Neural crest cell (in vitro differentiated cells): ENCODE data around the gene USP19. TPM values are rescaled to one million over a fixed set of nuclear protein-coding genes. Genes with fewer than 3 reads are reported as not detected.

Experiments
- DNase-seq: peaks from one replicate; pipeline ENCODE4 v3.0.0; 2021; ENCODE audit warnings: low read depth, mixed read lengths, low spot score
- H3K27ac Mint-ChIP-seq: one replicate; pipeline ENCODE4 v1.8.0; 2021; ENCODE audit warnings: mild to moderate bottlenecking, mixed read lengths; ENCODE audit not compliant: unreplicated experiment
- H3K27me3 Mint-ChIP-seq: 2 replicates; pipeline ENCODE4 v1.8.0; 2021; ENCODE audit warnings: low read depth, mild to moderate bottlenecking, mixed read lengths
- H3K36me3 Mint-ChIP-seq: 2 replicates; pipeline ENCODE4 v1.8.0; 2021; ENCODE audit warnings: low read depth, mild to moderate bottlenecking, mixed read lengths
- H3K4me1 Mint-ChIP-seq: 2 replicates; pipeline ENCODE4 v1.8.0; 2021; ENCODE audit warnings: mixed read lengths
- H3K4me3 Mint-ChIP-seq: one replicate; pipeline ENCODE4 v1.8.0; 2021; ENCODE audit warnings: mild to moderate bottlenecking, mixed read lengths
- H3K9me3 Mint-ChIP-seq: 2 replicates; pipeline ENCODE4 v1.8.0; 2021; ENCODE audit warnings: mixed read lengths
- CTCF ChIP-seq: fragments of 200-600 bp; sonication (generic); conservative IDR thresholded peaks from 2 replicates; pipeline ENCODE4 v1.5.0; 2021; ENCODE audit warnings: antibody characterized with exemption, mild to moderate bottlenecking
- total RNA-seq: library from RNA; stranded (reverse); gene quantifications from 2 replicates; pipeline ENCODE4 v1.2.1, GENCODE V29; 2021

Gene USP19
- total RNA-seq, 1 donor from 2014 or later, result 72.6 TPM

- no peak for TF ChIP-seq CTCF
- no peaks in the 10 kb centered on the region for H3K27me3 Mint-ChIP-seq
- H3K27ac Mint-ChIP-seq, result no peak overlapping the region
- peaks cover 4% of the 10 kb centered on the region for H3K36me3 Mint-ChIP-seq
- H3K4me1 Mint-ChIP-seq, result peaks cover 5% of the 10 kb centered on the region
- peak overlapping the region; percentile 90 for H3K4me3 Mint-ChIP-seq
- DNase-seq, result no peak
- H3K9me3 Mint-ChIP-seq, result no peaks in the 10 kb centered on the region
Observed at GRCh38 chr3:49121132-49121736, 611 bp upstream of the USP19 start.

- Mint-ChIP-seq H3K36me3 (peaks cover 4% of the 10 kb centered on the region), H3K9me3 (no peaks in the 10 kb centered on the region), H3K4me3 (peak overlapping the region; percentile 90), H3K27ac (peak overlapping the region; percentile 96), H3K27me3 (no peaks in the 10 kb centered on the region), H3K4me1 (peaks cover 5% of the 10 kb centered on the region)
- TF ChIP-seq CTCF, result no peak
- DNase-seq, result no peak
Observed at GRCh38 chr3:49120096-49120437, 556 bp downstream of the USP19 start.

GRCh38 chr3:49119439-49119838 lies 1.2 kb downstream of the USP19 start:
- no peak for TF ChIP-seq CTCF
- Mint-ChIP-seq H3K4me3 (peak overlapping the region; percentile 90), H3K36me3 (peaks cover 4% of the 10 kb centered on the region), H3K4me1 (peaks cover 5% of the 10 kb centered on the region), H3K27ac (no peak overlapping the region), H3K9me3 (no peaks in the 10 kb centered on the region), H3K27me3 (no peaks in the 10 kb centered on the region)
- no peak for DNase-seq

- TF ChIP-seq CTCF, result no peak
- H3K9me3 Mint-ChIP-seq, result no peaks in the 10 kb centered on the region
- H3K4me3 Mint-ChIP-seq, result peak overlapping the region; percentile 90
- H3K4me1 Mint-ChIP-seq, result peaks cover 5% of the 10 kb centered on the region
- H3K27ac Mint-ChIP-seq, result no peak overlapping the region
- H3K36me3 Mint-ChIP-seq, result peaks cover 4% of the 10 kb centered on the region
- no peak for DNase-seq
- H3K27me3 Mint-ChIP-seq, result no peaks in the 10 kb centered on the region
Observed at GRCh38 chr3:49119036-49119435, 1.6 kb downstream of the USP19 start.

GRCh38 chr3:49112262-49112661 lies 8.4 kb downstream of the USP19 start:
- Mint-ChIP-seq H3K9me3 (no peaks in the 10 kb centered on the region), H3K4me3 (no peak overlapping the region), H3K4me1 (no peaks in the 10 kb centered on the region), H3K27me3 (no peaks in the 10 kb centered on the region), H3K36me3 (peaks cover 6% of the 10 kb centered on the region), H3K27ac (no peak overlapping the region)
- no peak for DNase-seq
- TF ChIP-seq CTCF, result no peak
